WTC11 (cell line): ENCODE results near the gene PDLIM4. TPM values are rescaled to one million over a fixed set of nuclear protein-coding genes. Genes with fewer than 3 reads are reported as not detected.

Experiments
- ATAC-seq: fragments of 200-7000 bp; cut with Tn5 transposase; 2 replicates; pipeline ENCODE4 v1.10.0; 2021; ENCODE audit warnings: mild to moderate bottlenecking, moderate library complexity
- CTCF ChIA-PET: fragments of 300-600 bp; sonication (Branson Sonifier 250); formaldehyde crosslinking; loops from one replicate; lab custom pipeline; 2021; ENCODE audit warnings: antibody characterized with exemption; lab: Charles Lee
- POLR2A ChIA-PET: fragments of 350-600 bp; sonication (Branson Sonifier 250); formaldehyde crosslinking; loops from one replicate; lab custom pipeline; 2021; ENCODE audit warnings: antibody characterized with exemption; lab: Charles Lee
- DNase-seq: peaks from one replicate; pipeline ENCODE4 v3.0.0; 2021; ENCODE audit warnings: low spot score
- H3K27ac Mint-ChIP-seq: 2 replicates; pipeline ENCODE4 v1.8.0; 2021; ENCODE audit warnings: mixed read lengths
- H3K27me3 Mint-ChIP-seq: 2 replicates; pipeline ENCODE4 v1.8.0; 2021; ENCODE audit warnings: low read depth, mild to moderate bottlenecking, moderate library complexity, mixed read lengths
- H3K36me3 Mint-ChIP-seq: 2 replicates; pipeline ENCODE4 v1.8.0; 2021; ENCODE audit warnings: mixed read lengths
- H3K4me1 Mint-ChIP-seq: 2 replicates; pipeline ENCODE4 v1.8.0; 2022; ENCODE audit warnings: mixed read lengths
- H3K4me3 Mint-ChIP-seq: 2 replicates; pipeline ENCODE4 v1.8.0; 2021; ENCODE audit warnings: mild to moderate bottlenecking, moderate library complexity, mixed read lengths
- H3K9me3 Mint-ChIP-seq: 2 replicates; pipeline ENCODE4 v1.8.0; 2021; ENCODE audit warnings: mixed read lengths
- ATF1 ChIP-seq: sonication (generic); formaldehyde crosslinking; IDR thresholded peaks from 2 replicates; pipeline ENCODE4 v1.8.1; 2023; ENCODE audit warnings: mild to moderate bottlenecking, moderate library complexity, missing genetic modification reagents
- MYBL2 ChIP-seq: sonication (generic); formaldehyde crosslinking; IDR thresholded peaks from 2 replicates; pipeline ENCODE4 v1.8.1; 2023; ENCODE audit warnings: mild to moderate bottlenecking, moderate library complexity, missing genetic modification reagents
- NFE2L1 ChIP-seq: sonication (generic); formaldehyde crosslinking; IDR thresholded peaks from 2 replicates; pipeline ENCODE4 v1.8.1; 2023; ENCODE audit warnings: missing genetic modification reagents
- NFYB ChIP-seq: sonication (generic); formaldehyde crosslinking; conservative IDR thresholded peaks from 2 replicates; pipeline ENCODE4 v1.8.0; 2022; ENCODE audit warnings: low read depth, missing genetic modification reagents
- RORB ChIP-seq: fragments of 250-450 bp; sonication (Bioruptor Pico); IDR thresholded peaks from 2 replicates; pipeline ENCODE4 v1.9.0; 2021; ENCODE audit warnings: mild to moderate bottlenecking
- SMAD3 ChIP-seq: sonication (generic); formaldehyde crosslinking; IDR thresholded peaks from 2 replicates; pipeline ENCODE4 v1.8.0; 2022; ENCODE audit warnings: missing genetic modification reagents, mild to moderate bottlenecking, borderline replicate concordance
- SP1 ChIP-seq: sonication (generic); formaldehyde crosslinking; conservative IDR thresholded peaks from 2 replicates; pipeline ENCODE4 v1.8.1; 2022; ENCODE audit warnings: missing genetic modification reagents
- TP53 ChIP-seq: sonication (generic); formaldehyde crosslinking; IDR thresholded peaks from 2 replicates; pipeline ENCODE4 v1.8.1; 2023; ENCODE audit warnings: mild to moderate bottlenecking, missing genetic modification reagents
- ZNF219 ChIP-seq: sonication (generic); formaldehyde crosslinking; IDR thresholded peaks from 2 replicates; pipeline ENCODE4 v1.8.0; 2023; ENCODE audit warnings: missing genetic modification reagents, mild to moderate bottlenecking, borderline replicate concordance
- ZNF317 ChIP-seq: sonication (generic); formaldehyde crosslinking; IDR thresholded peaks from 2 replicates; pipeline ENCODE4 v1.8.1; 2023; ENCODE audit warnings: low read depth, mild to moderate bottlenecking, moderate library complexity, missing genetic modification reagents, borderline replicate concordance
- ZNF396 ChIP-seq: fragments of 250-450 bp; sonication (Bioruptor Pico); IDR thresholded peaks from 2 replicates; pipeline ENCODE4 v1.8.0; 2021; ENCODE audit warnings: mild to moderate bottlenecking, moderate library complexity, borderline replicate concordance
- total RNA-seq: library from RNA; stranded (reverse); gene quantifications from 3 replicates; pipeline ENCODE4 v1.2.3, GENCODE V29; 2021
- TF ChIP-seq, protein P1 (sequence below): sonication (generic); formaldehyde crosslinking; IDR thresholded peaks from 2 replicates; pipeline ENCODE4 v1.8.1; 2023; ENCODE audit warnings: mild to moderate bottlenecking, missing genetic modification reagents
- TF ChIP-seq, protein P2 (sequence below): sonication (generic); formaldehyde crosslinking; IDR thresholded peaks from 2 replicates; pipeline ENCODE4 v1.8.0; 2022; ENCODE audit warnings: missing genetic modification reagents
- TF ChIP-seq, protein P3 (sequence below): sonication (generic); formaldehyde crosslinking; IDR thresholded peaks from 2 replicates; pipeline ENCODE4 v1.8.0; 2023; ENCODE audit warnings: missing genetic modification reagents
- TF ChIP-seq, protein P4 (sequence below): sonication (generic); formaldehyde crosslinking; IDR thresholded peaks from 2 replicates; pipeline ENCODE4 v1.8.1; 2023; ENCODE audit warnings: mild to moderate bottlenecking, missing genetic modification reagents
- TF ChIP-seq, protein P5 (sequence below): sonication (generic); formaldehyde crosslinking; IDR thresholded peaks from 2 replicates; pipeline ENCODE4 v1.8.1; 2023; ENCODE audit warnings: mild to moderate bottlenecking, missing genetic modification reagents, moderate library complexity
- TF ChIP-seq, protein P6 (sequence below): fragments of 200-600 bp; IDR thresholded peaks from 2 replicates; pipeline ENCODE4 v1.8.0; 2022; ENCODE audit warnings: antibody characterized with exemption
- TF ChIP-seq, protein P7 (sequence below): sonication (generic); formaldehyde crosslinking; IDR thresholded peaks from 2 replicates; pipeline ENCODE4 v1.8.1; 2022; ENCODE audit warnings: low read depth, missing genetic modification reagents, borderline replicate concordance

Gene PDLIM4
- total RNA-seq, 1 experiment from 2014 or later: 11.4 TPM

DNA sequence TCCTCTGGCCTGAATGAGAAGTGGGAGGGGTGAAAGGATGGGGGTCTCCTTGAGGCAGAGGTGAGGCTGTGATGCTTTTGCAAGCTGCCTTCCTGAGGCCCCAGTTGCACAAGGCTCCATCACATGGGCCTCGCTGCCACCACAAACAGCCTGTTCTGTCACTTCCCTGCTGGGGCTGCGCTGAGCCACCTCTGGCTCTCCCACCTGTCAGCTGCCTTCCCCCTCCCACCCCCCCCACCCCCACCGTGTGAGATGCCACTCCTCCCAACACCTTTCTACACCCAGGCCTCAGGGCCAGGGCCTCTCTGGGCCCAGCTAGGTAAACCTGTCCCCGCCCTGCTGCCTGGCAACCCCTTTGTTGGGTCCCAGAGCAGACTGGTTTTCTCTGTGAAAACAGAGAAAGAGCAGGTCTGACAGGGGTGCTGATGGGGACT lies 4.5 kb upstream of the PDLIM4 start:
- CTCF ChIA-PET: interaction anchor here (6.5 kb wide), 1 partner anchor 15 kb away, joined by 47 read pairs; no protein-coding TSS in a partner anchor
- TF ChIP-seq NFE2L1 (CRISPR knock-in tag) (no peak), ZNF219 (no peak), TP53 (no peak), MYBL2 (CRISPR knock-in tag) (no peak), ZNF317 (CRISPR knock-in tag) (no peak), RORB (CRISPR knock-in tag) (no peak), ZNF396 (no peak)
- TF ChIP-seq, protein P1, sequence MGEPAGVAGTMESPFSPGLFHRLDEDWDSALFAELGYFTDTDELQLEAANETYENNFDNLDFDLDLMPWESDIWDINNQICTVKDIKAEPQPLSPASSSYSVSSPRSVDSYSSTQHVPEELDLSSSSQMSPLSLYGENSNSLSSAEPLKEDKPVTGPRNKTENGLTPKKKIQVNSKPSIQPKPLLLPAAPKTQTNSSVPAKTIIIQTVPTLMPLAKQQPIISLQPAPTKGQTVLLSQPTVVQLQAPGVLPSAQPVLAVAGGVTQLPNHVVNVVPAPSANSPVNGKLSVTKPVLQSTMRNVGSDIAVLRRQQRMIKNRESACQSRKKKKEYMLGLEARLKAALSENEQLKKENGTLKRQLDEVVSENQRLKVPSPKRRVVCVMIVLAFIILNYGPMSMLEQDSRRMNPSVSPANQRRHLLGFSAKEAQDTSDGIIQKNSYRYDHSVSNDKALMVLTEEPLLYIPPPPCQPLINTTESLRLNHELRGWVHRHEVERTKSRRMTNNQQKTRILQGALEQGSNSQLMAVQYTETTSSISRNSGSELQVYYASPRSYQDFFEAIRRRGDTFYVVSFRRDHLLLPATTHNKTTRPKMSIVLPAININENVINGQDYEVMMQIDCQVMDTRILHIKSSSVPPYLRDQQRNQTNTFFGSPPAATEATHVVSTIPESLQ (CRISPR knock-in tag): no peak
- TF ChIP-seq, protein P2, sequence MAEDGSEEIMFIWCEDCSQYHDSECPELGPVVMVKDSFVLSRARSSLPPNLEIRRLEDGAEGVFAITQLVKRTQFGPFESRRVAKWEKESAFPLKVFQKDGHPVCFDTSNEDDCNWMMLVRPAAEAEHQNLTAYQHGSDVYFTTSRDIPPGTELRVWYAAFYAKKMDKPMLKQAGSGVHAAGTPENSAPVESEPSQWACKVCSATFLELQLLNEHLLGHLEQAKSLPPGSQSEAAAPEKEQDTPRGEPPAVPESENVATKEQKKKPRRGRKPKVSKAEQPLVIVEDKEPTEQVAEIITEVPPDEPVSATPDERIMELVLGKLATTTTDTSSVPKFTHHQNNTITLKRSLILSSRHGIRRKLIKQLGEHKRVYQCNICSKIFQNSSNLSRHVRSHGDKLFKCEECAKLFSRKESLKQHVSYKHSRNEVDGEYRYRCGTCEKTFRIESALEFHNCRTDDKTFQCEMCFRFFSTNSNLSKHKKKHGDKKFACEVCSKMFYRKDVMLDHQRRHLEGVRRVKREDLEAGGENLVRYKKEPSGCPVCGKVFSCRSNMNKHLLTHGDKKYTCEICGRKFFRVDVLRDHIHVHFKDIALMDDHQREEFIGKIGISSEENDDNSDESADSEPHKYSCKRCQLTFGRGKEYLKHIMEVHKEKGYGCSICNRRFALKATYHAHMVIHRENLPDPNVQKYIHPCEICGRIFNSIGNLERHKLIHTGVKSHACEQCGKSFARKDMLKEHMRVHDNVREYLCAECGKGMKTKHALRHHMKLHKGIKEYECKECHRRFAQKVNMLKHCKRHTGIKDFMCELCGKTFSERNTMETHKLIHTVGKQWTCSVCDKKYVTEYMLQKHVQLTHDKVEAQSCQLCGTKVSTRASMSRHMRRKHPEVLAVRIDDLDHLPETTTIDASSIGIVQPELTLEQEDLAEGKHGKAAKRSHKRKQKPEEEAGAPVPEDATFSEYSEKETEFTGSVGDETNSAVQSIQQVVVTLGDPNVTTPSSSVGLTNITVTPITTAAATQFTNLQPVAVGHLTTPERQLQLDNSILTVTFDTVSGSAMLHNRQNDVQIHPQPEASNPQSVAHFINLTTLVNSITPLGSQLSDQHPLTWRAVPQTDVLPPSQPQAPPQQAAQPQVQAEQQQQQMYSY (CRISPR knock-in tag): no peak
- TF ChIP-seq, protein P3, sequence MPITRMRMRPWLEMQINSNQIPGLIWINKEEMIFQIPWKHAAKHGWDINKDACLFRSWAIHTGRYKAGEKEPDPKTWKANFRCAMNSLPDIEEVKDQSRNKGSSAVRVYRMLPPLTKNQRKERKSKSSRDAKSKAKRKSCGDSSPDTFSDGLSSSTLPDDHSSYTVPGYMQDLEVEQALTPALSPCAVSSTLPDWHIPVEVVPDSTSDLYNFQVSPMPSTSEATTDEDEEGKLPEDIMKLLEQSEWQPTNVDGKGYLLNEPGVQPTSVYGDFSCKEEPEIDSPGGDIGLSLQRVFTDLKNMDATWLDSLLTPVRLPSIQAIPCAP (CRISPR knock-in tag): no peak
- TF ChIP-seq, protein P4, sequence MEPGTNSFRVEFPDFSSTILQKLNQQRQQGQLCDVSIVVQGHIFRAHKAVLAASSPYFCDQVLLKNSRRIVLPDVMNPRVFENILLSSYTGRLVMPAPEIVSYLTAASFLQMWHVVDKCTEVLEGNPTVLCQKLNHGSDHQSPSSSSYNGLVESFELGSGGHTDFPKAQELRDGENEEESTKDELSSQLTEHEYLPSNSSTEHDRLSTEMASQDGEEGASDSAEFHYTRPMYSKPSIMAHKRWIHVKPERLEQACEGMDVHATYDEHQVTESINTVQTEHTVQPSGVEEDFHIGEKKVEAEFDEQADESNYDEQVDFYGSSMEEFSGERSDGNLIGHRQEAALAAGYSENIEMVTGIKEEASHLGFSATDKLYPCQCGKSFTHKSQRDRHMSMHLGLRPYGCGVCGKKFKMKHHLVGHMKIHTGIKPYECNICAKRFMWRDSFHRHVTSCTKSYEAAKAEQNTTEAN: no peak
- TF ChIP-seq, protein P5, sequence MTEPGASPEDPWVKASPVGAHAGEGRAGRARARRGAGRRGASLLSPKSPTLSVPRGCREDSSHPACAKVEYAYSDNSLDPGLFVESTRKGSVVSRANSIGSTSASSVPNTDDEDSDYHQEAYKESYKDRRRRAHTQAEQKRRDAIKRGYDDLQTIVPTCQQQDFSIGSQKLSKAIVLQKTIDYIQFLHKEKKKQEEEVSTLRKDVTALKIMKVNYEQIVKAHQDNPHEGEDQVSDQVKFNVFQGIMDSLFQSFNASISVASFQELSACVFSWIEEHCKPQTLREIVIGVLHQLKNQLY (CRISPR knock-in tag): no peak
- TF ChIP-seq, all 79 proteins: peak for 0
- no peaks in the 10 kb centered on the region for H3K36me3 Mint-ChIP-seq
- POLR2A ChIA-PET: no interaction called here
- H3K27ac Mint-ChIP-seq: no peak overlapping the region
- H3K4me3 Mint-ChIP-seq: no peak overlapping the region
- H3K4me1 Mint-ChIP-seq: peaks cover 10% of the 10 kb centered on the region
- H3K9me3 Mint-ChIP-seq: no peaks in the 10 kb centered on the region
- peaks cover 16% of the 10 kb centered on the region for H3K27me3 Mint-ChIP-seq
- no peak for ATAC-seq
- DNase-seq: no peak

DNA sequence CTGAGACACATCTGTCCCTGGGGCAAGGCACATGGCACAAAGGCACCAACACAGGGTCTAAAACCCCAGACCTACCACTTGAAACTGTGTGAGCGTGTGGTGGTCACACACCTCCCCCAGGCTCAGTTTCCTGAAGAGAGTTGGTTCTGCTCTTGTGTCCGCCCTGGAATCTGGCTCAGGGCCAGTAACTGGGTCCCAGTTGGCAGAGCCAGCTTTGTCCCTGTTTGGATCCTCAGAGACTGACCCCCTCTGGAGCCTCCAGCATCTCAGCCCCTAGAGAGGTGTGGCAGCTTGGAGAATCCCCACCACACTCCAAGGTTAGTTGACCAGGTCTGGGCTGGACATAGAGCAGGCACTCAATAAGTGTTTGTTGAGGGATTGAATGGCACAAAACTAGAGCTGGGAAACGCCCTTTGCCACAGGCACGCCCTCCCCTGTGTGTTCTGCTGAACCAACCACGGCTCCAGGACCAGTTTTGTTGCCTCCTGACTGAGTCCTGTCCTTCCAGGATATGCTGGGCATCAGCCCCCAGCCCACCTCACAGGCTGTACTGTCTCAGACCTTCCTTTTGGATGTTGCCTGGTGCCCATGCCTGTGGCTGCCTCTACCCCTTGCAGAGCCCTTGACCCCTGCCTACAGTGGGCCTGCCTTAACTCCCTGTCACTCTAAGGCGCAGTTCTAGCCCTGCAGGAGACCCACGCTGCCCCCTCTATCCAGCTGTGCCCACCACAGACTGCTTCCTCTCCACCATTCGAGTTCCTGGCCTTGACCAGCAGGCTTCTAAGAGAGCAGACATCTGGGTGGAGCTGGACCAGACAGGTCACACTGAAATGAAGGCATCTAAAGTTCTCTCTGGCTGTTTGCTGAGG lies 3.8 kb upstream of the PDLIM4 start:
- Mint-ChIP-seq H3K27ac (no peak overlapping the region), H3K4me1 (peaks cover 15% of the 10 kb centered on the region), H3K4me3 (no peak overlapping the region), H3K27me3 (peaks cover 20% of the 10 kb centered on the region), H3K36me3 (no peaks in the 10 kb centered on the region), H3K9me3 (no peaks in the 10 kb centered on the region)
- no peak for DNase-seq
- ChIA-PET CTCF (no interaction called here), POLR2A (no interaction called here)
- ATAC-seq: no peak
- TF ChIP-seq ATF1 (CRISPR knock-in tag) (no peak), SMAD3 (no peak), NFYB (CRISPR knock-in tag) (no peak), SP1 (CRISPR knock-in tag) (no peak)
- TF ChIP-seq, protein P6, sequence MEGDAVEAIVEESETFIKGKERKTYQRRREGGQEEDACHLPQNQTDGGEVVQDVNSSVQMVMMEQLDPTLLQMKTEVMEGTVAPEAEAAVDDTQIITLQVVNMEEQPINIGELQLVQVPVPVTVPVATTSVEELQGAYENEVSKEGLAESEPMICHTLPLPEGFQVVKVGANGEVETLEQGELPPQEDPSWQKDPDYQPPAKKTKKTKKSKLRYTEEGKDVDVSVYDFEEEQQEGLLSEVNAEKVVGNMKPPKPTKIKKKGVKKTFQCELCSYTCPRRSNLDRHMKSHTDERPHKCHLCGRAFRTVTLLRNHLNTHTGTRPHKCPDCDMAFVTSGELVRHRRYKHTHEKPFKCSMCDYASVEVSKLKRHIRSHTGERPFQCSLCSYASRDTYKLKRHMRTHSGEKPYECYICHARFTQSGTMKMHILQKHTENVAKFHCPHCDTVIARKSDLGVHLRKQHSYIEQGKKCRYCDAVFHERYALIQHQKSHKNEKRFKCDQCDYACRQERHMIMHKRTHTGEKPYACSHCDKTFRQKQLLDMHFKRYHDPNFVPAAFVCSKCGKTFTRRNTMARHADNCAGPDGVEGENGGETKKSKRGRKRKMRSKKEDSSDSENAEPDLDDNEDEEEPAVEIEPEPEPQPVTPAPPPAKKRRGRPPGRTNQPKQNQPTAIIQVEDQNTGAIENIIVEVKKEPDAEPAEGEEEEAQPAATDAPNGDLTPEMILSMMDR: no peak
- TF ChIP-seq, protein P2 (CRISPR knock-in tag): no peak
- TF ChIP-seq, protein P7, sequence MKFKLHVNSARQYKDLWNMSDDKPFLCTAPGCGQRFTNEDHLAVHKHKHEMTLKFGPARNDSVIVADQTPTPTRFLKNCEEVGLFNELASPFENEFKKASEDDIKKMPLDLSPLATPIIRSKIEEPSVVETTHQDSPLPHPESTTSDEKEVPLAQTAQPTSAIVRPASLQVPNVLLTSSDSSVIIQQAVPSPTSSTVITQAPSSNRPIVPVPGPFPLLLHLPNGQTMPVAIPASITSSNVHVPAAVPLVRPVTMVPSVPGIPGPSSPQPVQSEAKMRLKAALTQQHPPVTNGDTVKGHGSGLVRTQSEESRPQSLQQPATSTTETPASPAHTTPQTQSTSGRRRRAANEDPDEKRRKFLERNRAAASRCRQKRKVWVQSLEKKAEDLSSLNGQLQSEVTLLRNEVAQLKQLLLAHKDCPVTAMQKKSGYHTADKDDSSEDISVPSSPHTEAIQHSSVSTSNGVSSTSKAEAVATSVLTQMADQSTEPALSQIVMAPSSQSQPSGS (CRISPR knock-in tag): no peak
